GM19035 (cell line): ENCODE measurements around the gene ALKBH5.

Experiments
- ATAC-seq: cut with Tn5 transposase; IDR thresholded peaks from one replicate; pipeline ENCODE4 v1.9.1; 2021; ENCODE audit not compliant: unreplicated experiment

The ALKBH5 gene

GRCh38 chr17:18257982-18258355 lies 74.3 kb downstream of the ALKBH5 start:
- no peak for ATAC-seq

GRCh38 chr17:18258356-18259038 lies 74.9 kb downstream of the ALKBH5 start, which contains the start of gene FLII:
TSS of gene FLII (minus strand) at chr17:18258738. CDS start at chr17:18258690, 48 bp downstream.
- ATAC-seq = no peak
